ENCODE measurements around the gene BMP15.

Gene BMP15

DNA sequence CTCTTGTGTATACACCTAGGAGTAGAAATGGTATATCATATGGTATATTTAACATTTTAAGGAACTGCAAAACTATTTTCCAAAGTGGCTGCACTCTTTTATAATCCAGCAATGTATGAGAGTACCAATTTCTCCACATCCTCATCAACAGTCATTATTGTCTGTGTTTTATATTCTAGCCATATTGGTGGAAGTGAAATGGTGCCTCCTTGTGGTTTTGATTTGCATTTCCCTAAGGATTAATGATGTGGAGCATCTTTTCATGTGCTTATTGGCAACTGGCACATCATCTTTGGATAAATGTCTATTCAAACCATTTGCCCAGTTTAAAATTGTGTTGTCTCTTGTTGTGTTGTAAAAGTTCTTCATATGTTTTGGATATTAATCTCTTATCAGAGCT is 9.6 kb downstream of the BMP15 start:
- H3K4me3 ChIP-seq (ENCODE audit: low read length), result no peak overlapping the region
- H2AFZ ChIP-seq (ENCODE audit: low read depth, low read length), result no peak overlapping the region
- no peaks in the 10 kb centered on the region for H3K36me3 ChIP-seq (ENCODE audit: insufficient read depth, low read length)
- peaks cover 3% of the 10 kb centered on the region for H3K27me3 ChIP-seq (ENCODE audit: insufficient read depth, low read length)
- no peaks in the 10 kb centered on the region for H3K4me1 ChIP-seq (ENCODE audit: insufficient read depth, low read length)
- H3K9me3 ChIP-seq (ENCODE audit: low read length), result no peaks in the 10 kb centered on the region

DNA sequence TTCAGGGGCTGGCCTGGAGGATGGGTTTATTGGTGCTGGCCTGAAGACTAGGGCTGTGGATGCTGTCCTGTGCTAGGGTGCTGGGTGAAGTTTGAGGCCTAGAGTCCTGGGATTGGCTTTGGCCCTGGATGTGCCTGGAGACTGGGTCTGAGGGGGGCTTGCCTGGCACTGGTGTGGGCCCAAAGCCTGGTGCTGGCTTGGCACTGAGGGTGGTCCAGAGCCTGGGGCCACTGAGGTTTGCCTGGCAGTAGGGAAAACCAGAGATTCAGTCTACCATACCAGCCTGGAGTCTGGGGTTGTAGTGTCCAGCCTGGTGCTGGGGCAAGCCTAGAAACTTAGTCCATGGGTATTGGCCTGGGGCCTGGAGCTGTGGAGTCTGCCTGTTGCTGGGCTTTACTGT is 16.6 kb downstream of the BMP15 start:
- Histone ChIP-seq H3K27me3 (ENCODE audit: insufficient read depth, low read length) (peaks cover 3% of the 10 kb centered on the region), H3K9me3 (ENCODE audit: low read length) (no peaks in the 10 kb centered on the region), H3K4me3 (ENCODE audit: low read length) (no peak overlapping the region), H3K4me1 (ENCODE audit: insufficient read depth, low read length) (no peaks in the 10 kb centered on the region), H3K36me3 (ENCODE audit: insufficient read depth, low read length) (no peaks in the 10 kb centered on the region), H2AFZ (ENCODE audit: low read depth, low read length) (no peak overlapping the region)

DNA sequence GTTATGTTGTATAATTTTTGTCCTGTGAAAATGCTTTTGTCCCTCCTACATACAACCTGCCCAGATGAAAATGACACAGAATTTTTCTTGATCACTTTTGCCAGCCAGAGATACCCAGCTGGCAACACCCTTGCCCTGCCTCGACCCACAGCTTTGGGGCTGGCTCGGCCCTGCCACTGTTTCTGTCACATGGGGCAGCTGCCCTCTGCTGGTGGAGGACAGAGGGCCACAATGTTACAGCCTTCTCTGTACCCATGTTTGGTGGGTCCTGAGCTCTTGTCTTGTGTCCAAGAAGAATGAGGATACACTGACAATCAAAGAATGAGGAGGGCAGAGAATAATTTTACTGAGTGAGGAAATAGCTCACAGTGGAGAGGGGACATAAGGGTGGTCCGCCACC is 31.1 kb downstream of the BMP15 start:
- Histone ChIP-seq H3K4me1 (ENCODE audit: insufficient read depth, low read length) (no peaks in the 10 kb centered on the region), H3K36me3 (ENCODE audit: insufficient read depth, low read length) (no peaks in the 10 kb centered on the region), H3K4me3 (ENCODE audit: low read length) (no peak overlapping the region), H3K9me3 (ENCODE audit: low read length) (no peaks in the 10 kb centered on the region), H2AFZ (ENCODE audit: low read depth, low read length) (no peak overlapping the region), H3K27me3 (ENCODE audit: insufficient read depth, low read length) (no peaks in the 10 kb centered on the region)

GRCh38 chrX:50942471-50942870 is 31.9 kb downstream of the BMP15 start:
- no peak overlapping the region for H2AFZ ChIP-seq (ENCODE audit: low read depth, low read length)
- no peaks in the 10 kb centered on the region for H3K9me3 ChIP-seq (ENCODE audit: low read length)

GRCh38 chrX:50952406-50952805 is 41.9 kb downstream of the BMP15 start:
- H3K36me3 ChIP-seq (ENCODE audit: insufficient read depth, low read length), result no peaks in the 10 kb centered on the region
- H3K4me1 ChIP-seq (ENCODE audit: insufficient read depth, low read length), result no peaks in the 10 kb centered on the region
- H3K9me3 ChIP-seq (ENCODE audit: low read length), result no peaks in the 10 kb centered on the region
- H3K27me3 ChIP-seq (ENCODE audit: insufficient read depth, low read length), result no peaks in the 10 kb centered on the region
- H2AFZ ChIP-seq (ENCODE audit: low read depth, low read length), result no peak overlapping the region
- H3K4me3 ChIP-seq (ENCODE audit: low read length), result no peak overlapping the region

More at GRCh38 chrX:50942471-50942870, 31.9 kb downstream of the BMP15 start:
- Histone ChIP-seq H3K4me1 (ENCODE audit: insufficient read depth, low read length) (no peaks in the 10 kb centered on the region), H3K4me3 (ENCODE audit: low read length) (no peak overlapping the region), H3K36me3 (ENCODE audit: insufficient read depth, low read length) (no peaks in the 10 kb centered on the region), H3K27me3 (ENCODE audit: insufficient read depth, low read length) (no peaks in the 10 kb centered on the region)

- Histone ChIP-seq H3K27me3 (ENCODE audit: insufficient read depth, low read length) (no peaks in the 10 kb centered on the region), H3K36me3 (ENCODE audit: insufficient read depth, low read length) (no peaks in the 10 kb centered on the region), H3K4me1 (ENCODE audit: insufficient read depth, low read length) (no peaks in the 10 kb centered on the region), H3K9me3 (ENCODE audit: low read length) (no peaks in the 10 kb centered on the region), H3K4me3 (ENCODE audit: low read length) (no peak overlapping the region), H2AFZ (ENCODE audit: low read depth, low read length) (no peak overlapping the region)
Measured at GRCh38 chrX:50953832-50954231, 43.3 kb downstream of the BMP15 start.

DNA sequence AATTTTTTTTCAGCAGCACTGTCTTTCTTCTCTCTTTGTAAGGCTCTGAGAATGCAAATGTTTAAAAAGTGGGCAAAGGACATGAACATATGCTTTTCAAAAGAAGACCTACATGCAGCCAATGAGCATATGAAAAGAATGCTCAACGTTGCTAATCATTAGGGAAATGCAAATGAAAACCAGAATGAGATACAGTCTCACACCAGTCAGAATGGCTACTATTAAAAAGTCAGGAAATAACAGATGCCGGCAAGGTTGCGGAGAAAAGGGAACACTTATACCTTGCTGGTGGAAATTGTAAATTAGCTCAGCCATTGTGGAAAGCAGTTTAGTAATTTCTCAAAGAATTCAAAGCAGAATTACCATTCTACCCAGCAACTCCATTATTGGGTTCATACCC is 51.6 kb downstream of the BMP15 start:
- Histone ChIP-seq H3K27me3 (ENCODE audit: insufficient read depth, low read length) (no peaks in the 10 kb centered on the region), H2AFZ (ENCODE audit: low read depth, low read length) (no peak overlapping the region), H3K4me1 (ENCODE audit: insufficient read depth, low read length) (no peaks in the 10 kb centered on the region), H3K9me3 (ENCODE audit: low read length) (no peaks in the 10 kb centered on the region), H3K36me3 (ENCODE audit: insufficient read depth, low read length) (no peaks in the 10 kb centered on the region), H3K4me3 (ENCODE audit: low read length) (no peak overlapping the region)

DNA sequence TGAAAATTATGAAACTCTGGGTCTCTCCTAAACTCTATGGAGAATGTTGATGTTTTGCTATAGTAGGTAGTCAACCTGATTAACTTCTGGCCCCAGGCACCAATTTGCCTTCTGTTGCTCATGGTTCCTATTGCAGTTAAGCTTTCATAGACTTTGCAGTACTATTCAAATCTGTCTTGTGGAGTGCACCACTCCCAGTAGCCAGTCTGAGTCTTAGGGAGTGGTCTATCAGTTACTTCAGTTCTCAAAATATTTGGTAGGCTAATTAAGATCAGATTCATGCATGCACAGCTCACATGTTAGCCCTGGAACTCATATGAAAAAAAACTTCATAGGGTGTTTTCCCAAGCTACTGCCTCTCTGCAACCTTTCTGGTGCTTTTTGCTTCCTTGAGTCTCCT is 53.3 kb downstream of the BMP15 start:
- no peaks in the 10 kb centered on the region for H3K4me1 ChIP-seq (ENCODE audit: insufficient read depth, low read length)
- no peaks in the 10 kb centered on the region for H3K9me3 ChIP-seq (ENCODE audit: low read length)
- no peak overlapping the region for H2AFZ ChIP-seq (ENCODE audit: low read depth, low read length)
- no peak overlapping the region for H3K4me3 ChIP-seq (ENCODE audit: low read length)
- no peaks in the 10 kb centered on the region for H3K36me3 ChIP-seq (ENCODE audit: insufficient read depth, low read length)
- H3K27me3 ChIP-seq (ENCODE audit: insufficient read depth, low read length), result no peaks in the 10 kb centered on the region

Data from neuron (in vitro differentiated cells).